Fibroblast of gingiva (primary cell): ENCODE data around the gene PPL.

Source experiments
- DNase-seq: peaks from one replicate; pipeline ENCODE4 v3.0.0-alpha.2; 2011; ENCODE audit warnings: low read depth

The PPL gene

DNA sequence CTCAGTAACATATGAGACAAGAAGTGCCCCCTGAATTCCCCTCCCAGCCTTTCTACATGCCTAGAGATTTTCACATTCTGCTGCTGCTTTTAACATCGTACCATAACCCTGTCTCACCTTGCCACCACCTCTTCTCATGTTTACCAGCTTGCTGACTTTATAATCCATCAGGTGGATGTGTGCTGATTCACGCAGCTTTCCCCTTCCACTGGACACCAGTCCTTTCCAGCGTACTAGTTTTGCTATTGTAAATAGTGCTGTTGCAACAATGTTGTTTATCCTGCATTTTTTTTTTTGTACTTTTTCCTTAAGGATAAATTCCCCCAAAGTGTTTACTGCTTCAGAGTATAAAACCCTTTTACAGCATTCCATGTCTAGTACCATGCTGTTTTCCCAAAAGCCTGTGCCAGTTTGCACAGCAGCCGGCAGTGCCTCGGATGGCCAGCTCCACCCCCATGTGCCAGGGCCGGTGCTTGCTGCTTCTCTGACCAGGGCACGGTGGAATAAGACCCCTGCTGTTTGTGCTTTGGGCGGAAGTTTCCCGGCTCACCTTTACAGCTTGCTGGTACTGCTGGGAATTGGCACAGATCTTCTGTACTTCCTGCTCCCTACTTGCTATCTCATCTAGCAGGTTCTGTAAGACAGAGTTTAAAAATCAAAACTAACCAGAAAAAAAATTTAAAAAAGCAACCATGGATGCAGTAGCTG lies 48.4 kb downstream of the PPL start:
- DNase-seq, result no peak

DNA sequence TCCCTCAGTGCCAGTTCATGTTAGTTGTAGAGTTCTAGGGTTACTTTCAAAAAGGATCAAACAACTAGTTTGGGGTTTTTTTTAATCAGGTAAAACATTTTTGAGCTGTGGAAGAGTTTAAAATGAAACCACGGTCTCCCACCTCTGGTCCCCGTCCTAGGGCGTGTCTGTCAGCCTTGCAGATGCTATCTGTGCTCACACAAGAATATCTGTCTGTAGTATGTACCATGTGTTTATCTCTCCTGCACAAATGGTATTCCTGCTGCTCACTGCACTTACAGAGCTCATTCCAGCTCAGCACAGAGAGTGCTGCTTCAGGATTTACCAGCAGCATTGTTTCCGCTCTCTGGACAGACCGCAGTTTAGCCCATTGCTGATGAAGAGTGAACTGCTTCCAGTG lies 50.8 kb downstream of the PPL start:
- no peak for DNase-seq

DNA sequence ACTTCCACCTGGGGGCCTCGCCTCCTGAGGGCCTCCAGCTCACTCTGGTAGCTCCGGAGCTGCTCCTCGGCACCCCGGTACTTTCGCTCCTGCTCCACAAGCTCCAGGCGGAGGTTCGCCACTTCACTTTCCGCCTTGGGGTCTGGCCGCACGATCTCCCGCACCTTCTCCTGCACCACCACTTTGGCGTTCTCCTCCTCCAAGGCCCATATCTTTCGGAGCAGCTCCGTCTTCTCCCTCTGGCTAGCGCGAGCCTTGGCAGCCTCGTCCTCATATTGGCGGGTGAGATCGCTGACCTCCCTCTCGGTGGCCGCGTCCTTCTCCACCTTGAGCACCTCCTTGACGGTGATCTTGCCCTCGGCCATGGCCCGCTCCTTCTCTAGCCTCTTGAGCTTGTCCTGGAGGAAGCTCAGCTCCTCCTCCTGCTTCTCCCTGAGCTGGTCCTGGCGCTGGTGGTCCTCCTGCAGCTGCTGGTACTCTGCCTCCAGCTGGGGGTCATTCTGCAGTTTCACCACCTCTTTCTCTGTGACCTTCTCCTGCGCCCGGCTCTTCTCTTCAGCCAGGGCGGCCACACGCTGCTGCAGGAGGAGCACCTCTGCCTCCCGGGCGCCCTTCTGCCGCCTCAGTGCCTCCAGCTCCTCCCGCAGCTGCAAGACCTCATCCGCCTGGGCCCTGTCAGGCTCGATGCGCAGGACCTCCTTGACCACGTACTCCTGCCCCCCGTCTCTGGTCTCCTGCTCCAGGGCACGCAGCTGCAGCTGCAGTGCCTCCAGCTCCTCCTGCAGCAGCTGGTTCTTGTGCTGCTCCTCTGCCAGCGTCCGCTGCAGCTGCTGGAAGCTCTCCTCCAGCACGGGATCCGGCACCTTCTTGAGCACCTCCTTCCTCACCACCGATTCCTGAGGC lies 51.7 kb downstream of the PPL start:
- no peak for DNase-seq

DNA sequence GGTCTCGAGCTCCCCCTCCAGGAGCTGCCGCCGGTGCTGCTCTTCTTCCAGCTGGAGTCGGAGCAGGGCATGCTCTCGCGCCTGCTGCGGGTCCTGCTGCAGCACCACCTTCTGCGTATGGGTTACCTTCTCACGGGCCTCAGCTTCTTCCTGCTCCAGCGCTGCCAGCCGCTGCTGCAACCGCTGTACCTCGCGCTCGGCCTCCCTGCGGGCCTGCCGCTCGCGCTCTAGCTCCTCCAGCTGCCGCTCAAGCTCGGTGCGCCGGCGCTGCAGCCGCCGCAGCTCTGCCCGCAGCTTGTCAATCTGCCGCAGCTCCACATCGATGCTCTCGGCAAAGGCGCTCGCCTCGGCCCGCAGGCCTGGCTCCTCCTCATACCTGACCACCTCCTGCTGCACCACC lies 52.7 kb downstream of the PPL start:
- no peak for DNase-seq

DNA sequence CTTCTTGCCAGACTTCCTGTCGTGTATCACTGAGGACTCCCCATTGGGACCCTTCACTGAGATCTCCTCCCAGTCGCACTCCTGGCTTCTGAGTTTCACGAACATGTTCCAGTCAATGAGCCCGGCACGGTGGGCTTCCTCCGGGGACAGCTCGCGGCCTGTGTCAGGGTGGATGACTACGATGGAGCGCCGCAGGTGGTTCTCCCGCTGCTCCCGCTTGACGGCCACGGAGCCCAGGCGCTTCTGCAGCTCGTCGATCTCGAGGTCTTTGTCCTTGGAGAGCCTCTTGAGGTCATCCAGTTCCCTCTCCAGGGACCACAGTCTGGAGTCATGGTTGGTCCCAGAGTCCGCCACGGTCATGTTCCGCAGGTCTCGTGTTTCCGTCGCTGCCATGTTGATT lies 53.4 kb downstream of the PPL start:
- DNase-seq, result no peak

DNA sequence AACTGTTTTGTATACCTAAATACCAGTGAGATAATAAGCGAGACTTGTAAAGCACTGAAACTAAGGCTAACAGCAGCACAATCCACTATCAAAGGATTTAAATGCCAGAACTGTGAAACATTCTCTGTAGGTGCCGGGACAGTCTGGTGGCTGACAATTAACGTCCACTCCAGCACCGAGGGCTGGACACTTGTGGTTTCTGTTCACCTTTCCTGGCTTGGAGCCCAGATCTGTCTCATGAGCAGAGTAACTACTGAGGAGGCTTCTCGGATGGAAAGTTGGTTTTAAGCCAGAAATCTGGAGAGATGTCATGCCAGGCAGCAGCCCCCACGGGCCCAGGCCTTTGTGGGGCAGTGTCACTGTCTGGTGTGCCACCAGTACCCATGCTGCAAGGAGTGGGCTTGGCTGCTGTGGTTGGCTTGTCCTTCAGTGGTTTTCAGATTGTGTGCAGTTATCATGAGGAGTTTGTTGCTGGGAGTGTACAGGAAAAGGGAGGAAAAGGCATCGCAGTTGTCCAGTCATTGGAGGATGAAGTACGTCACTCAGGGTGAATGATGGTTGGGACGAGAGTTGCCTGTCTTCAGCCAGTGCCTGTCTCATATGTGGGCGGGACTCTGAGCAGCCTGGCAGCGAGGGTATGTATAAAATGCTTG lies 54.2 kb downstream of the PPL start:
- DNase-seq, result no peak

DNA sequence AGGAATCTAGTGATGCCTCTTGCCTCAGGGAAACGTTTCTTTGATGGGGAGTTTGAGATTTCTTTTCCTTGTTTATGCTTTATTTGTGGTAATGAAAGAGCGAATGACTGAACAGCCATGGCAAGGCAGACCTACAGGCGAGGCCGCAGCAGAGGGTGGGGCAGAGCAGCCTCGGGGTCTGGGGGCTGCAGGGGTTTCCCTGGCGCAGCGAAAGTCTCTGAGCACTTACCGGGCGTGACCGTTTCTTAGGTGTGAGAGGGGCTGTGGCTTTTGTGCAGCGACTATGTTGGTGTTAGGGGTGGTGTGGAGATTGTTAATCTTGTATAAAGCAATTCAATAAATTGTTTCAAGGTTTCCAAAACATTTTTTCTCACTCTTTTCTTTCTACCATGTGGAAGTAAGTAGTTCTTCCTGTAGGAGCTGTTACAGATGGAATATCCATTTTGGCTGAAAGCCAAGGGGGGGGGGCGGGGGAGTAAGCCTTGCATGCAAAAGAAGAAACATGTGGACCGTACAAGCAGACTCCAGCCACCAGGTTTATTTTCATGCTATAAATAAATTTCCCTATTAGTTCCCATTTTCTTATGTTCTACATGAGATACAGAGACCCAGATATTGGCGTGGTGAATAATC lies 54.8 kb downstream of the PPL start:
- peak; percentile 58 for DNase-seq

DNA sequence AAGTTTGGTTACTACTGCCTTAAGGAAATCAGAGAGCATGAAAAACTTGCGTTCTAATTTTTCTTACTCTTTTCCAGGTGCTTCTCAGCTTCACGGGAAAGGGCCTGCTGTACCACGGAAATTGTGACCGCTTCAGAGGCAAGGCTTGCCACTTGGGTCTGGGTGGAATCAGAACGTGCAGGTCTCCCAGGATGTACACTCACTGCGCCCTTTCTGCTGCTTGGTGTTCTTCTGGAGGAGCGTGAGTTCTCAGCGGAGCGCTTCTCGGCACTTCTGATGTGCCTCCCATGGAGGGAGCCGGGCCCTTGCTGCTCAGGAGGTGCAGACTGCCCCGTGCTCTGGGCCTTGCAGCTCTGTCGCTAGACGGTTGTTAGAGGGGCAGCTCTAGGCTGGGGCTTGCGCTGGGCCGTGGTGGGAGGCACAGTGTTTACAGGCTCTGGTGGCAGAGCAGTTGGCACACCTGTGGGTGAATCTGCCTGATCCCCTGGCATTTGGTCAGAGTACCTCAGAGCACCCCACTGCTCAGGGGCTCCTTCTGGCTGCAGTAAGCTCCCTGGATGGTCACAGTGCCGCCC lies 56.9 kb downstream of the PPL start:
- no peak for DNase-seq

DNA sequence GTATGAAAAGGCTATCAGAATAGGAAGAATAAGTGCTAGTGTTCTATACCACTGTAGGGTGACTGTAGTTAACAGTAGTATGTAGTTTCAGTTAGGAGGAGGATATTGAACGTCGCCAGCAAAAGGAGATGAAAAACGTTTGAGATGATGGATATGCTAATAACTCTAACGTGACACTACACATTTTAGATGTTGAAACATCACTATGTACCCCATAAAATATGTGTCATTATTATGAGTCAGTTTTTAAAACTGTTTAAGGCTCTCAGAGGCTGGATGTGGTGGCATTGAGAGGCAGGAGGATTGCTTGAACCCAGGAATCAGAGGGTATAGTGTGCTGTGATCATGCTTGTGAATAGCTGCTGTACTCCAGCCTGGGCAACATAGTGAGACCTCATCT lies 57.9 kb downstream of the PPL start:
- no peak for DNase-seq

DNA sequence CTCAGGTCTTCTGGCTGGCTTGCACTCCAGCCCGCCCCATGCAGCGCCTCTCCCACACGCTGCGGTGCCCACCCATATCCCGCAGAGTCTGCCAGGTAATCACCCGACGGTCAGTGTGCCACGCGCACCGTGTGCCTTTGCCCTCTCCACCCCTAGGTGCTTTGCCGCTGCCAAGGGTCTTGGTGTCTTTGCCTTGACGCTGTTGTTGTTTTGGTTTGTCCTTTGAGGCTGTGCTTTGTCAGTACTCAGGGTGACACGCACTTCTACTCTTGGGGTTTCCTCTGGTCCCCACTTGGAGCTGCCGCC lies 59.6 kb downstream of the PPL start:
- DNase-seq, result no peak

DNA sequence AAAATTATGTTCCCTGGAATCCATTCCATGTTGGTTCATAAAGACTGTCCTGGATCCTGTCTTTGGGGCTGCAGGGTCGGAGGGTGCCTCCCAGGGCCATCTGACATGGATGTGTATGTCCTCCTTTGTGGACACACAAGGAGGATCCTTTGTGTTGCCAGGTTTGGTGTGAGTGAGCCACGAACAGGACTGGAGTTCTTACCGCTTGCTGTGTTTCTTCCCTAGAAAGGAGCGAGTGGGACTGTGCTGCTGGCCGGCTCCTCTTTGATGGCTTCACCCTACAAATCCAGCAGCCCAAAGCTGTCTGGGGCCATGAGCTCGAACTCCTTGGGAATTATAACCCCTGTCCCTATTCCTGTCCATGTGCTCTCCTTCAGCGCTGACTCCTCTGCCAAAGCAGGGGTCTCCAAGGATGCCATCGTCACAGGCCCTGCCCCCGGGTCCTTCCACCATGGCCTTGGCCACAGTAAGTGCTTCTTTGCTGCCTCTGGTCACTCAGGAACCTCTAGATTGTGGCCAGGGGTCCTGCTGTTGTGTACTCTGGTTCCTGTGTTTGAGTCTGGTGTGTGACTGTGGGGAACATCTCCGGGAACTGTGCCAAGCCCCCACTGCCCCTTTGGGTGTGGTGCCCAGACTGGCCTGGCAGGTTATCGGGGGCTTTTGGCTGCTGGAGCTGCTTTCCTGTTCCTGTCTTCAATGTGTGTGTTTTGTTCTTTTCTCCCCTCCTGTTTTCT lies 60.1 kb downstream of the PPL start:
- DNase-seq, result no peak

DNA sequence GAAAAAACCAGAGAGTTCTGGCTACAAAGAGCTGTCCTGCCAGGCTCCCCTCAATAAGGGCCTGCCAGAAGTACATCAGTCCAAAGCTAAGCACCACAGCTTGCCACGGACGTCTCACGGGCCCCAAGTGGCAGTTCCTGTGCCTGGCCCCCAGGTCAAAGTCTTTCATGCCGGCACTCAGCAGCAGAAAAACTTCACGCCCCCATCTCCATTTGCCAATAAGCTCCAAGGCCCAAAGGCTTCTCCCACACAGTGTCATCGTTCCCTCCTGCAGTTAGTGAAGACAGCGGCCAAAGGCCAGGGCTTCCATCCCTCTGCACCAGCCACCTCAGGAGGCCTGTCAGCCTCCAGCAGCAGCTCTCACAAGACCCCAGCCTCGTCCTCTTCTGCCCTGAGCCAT lies 62.3 kb downstream of the PPL start:
- DNase-seq, result no peak

DNA sequence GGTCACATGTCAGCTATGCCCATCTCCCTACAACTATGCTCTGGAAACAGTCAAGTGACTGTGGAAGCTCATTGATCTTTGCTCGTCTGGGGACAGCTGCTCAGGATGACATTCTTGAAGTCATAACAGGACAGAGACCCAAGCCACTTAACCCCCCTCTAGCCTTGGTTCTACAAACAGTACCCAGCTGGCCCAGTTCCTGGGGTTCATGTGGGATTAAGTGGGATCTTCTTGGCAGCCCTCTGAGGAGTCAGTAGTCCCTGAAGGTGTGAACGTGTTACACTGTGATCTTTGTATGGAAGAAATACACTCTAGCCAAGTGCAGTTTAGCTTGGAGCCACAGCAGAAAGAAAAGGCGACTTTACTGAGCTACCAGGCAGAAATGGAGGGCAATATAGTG lies 63.9 kb downstream of the PPL start:
- DNase-seq, result no peak

DNA sequence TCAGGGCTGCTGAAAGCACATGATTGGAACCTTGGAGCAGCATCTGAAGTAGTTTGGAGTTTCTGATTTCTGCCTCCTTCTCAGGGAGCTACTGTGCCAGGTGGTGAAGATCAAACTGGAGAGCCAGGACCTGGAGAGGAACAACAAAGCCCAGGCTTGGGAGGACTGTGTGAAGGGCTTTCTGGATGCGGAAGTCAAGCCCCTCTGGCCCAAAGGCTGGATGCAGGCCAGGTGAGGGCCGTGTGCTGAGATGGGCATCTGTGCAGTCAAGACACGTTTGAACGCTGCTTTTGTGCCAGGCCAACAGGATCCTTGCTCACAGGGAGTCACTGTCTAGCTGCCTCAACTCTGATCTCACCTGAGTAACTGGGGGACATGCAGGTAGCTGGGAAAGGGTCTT lies 65.9 kb downstream of the PPL start:
- DNase-seq, result no peak

DNA sequence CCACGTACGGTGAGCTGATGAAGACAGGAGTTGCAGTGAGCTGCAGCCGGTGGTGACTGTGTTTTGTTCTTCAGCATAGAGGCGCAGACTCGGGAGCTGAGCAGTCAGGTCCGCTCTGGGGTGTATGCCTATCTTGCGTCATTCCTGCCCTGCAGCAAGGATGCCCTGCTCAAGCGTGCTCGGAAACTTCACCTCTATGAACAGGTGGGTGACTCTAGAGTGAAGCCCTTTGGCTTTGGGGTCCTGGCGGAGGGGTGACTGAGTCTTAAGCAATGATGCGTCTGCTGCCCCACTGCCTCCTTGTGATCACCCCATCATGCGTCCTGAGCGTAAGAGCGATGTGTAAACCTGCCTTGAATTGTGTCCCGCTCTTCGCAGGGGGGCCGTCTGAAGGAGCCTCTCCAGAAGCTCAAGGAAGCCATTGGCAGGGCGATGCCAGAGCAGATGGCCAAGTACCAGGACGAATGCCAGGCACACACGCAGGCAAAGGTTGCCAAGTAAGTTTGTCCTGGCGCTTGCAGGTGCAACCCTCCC lies 66.7 kb downstream of the PPL start:
- DNase-seq, result no peak

DNA sequence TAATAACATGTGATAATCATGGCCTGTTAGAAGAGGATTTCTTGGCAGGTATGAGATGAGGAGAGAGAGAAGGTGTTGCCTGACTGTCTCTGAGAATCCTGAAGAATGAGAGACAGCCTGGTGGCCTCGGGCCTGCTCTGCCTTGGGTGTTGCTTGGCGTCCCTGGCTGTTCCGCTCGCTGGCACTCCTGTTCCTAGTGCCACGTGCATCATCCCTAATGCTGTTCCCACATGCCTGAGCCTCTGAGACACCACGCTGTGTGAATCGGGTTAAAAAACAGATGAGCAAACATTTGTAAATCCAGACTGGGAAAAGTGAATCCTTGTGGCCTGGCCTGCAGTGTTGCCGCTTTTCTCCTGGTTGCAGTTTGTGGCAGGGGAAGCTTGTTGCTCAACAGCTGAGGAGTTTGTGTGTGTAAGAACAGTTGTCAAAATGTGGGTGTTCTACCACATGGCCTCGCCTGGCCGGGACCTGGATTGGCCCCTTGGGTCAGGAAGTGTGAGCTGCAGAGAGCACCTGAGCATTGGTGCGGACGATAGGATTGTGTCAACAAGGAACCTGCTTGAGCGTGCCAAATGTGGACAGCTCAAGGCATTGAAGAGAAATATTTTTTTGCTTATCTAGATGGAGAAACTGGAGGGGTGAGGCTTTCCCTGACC lies 67.7 kb downstream of the PPL start:
- no peak for DNase-seq

DNA sequence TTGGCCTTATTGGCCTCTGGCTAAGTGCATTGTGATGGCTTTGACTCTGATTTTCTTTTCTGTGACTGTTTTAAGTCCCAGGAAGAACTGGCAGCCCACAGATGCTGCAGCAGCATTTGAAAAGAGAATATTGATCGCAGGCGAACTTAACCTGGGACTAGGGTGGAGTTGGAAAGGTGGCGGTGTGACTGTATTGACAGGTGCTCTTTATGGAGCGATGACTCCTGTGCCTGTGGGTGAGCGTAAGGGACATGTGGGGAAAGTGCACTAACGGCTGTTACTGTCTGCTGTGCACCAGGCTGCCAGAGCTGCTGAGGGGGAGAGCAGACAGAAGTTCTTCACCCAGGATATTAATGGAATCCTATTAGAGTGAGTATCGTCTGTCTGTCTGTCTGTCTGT lies 68.4 kb downstream of the PPL start:
- DNase-seq, result no peak

DNA sequence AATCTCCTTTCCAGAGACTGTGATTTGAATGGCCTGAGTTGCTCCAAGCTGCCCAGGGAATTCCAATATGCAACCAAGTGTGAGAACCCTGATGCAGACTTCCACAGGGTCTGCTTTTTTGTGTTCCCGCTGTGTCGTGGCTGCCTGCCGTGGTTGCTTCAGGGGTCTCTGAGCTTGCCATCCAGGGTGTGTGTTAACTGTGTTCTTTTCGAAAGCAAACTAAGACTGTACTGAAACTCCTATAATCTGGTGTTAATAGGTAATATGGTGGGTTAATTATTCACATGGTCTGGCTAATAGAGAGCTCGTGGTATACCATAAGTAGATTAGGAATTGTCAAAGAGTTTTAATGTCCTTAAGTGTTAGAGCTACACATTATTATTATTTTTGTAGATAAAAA lies 68.9 kb downstream of the PPL start:
- no peak for DNase-seq

DNA sequence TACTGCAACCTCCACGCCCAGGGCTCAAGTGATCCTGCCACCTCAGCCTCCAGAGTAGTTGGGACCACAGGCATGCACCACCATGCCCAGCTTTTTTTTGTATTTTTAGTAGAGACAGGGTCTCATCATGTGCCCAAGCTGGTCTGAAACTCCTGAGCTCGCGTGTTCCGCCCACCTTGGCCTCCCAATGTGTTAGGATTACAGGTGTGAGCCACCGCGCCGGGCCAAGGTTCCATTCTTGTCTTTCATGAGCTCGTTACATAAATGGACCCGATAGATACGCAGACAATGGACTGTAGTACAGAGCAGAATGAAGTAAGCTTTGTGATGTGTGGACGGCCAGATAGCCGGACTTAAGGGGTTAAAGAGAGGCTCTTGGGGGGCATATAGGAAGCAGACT lies 70.4 kb downstream of the PPL start:
- no peak for DNase-seq

DNA sequence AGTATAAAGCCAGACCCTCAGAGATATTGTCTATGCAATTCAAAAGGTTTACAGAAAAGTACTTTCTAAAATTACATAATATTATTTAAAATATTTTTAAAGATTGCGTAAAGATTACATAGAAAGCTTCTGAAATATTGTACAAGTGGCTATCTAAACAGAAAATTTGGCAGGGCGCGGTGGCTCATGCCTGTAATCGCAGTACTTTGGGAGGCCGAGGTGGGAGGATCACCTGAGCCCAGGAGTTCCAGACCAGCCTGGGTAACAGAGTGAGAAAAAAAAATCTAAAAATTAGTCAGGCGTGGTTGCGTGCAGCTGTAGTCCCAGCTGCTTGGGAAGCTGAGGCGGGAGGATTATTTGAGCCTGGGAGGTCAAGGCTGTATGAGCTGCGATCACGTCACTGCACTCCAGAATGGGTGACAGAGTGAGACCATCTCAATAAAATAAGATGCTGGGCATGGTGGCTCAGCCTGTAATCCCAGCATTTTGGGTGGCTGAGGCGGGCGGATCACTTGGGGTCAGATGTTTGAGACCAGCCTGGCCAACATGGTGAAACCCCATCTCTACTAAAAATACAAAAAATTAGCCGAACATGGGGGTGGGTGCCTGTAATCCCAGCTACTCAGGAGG lies 71.6 kb downstream of the PPL start:
- no peak for DNase-seq

DNA sequence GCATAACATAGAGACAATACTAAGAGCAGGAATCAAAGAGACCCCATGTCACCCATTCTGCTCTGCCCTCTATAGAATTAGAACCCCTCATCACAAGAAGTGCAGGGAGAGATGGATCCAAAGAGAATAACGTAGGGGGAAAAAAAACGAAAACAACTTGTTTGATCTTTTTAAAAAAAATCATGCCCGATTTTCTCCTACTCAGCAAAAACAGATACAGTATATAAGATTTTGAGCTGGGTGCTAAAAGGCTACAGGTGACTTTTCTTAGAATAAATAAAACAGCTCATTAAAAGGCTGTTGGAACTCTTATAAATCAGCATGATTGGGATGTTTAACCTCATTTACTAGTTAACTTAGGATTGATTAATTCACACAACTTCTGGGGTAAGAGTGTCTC lies 72.2 kb downstream of the PPL start:
- no peak for DNase-seq
